NT2/D1 (cell line): Measurements from ENCODE around the gene ADGRG1.

Experiments used
- DNase-seq: peaks from one replicate; pipeline ENCODE4 v3.0.0-alpha.2; 2011; ENCODE audit warnings: low read depth, low spot score
- H3K27me3 ChIP-seq: 2 replicates; pipeline ENCODE4 v1.6.0; 2011; ENCODE audit warnings: mild to moderate bottlenecking; ENCODE audit not compliant: insufficient read length, insufficient read depth
- H3K36me3 ChIP-seq: 2 replicates; pipeline ENCODE4 v1.6.1; 2011; ENCODE audit warnings: mild to moderate bottlenecking, low read length, mixed read lengths; ENCODE audit not compliant: insufficient read depth, insufficient read length
- H3K4me1 ChIP-seq: 2 replicates; pipeline ENCODE4 v1.5.1; 2011; ENCODE audit not compliant: insufficient read depth, insufficient read length
- H3K4me3 ChIP-seq: 2 replicates; pipeline ENCODE4 v1.5.1; 2011; ENCODE audit warnings: low read depth; ENCODE audit not compliant: insufficient read length
- H3K9ac ChIP-seq: 2 replicates; pipeline ENCODE4 v1.6.0; 2011; ENCODE audit warnings: low read depth; ENCODE audit not compliant: insufficient read length
- H3K9me3 ChIP-seq: 2 replicates; pipeline ENCODE4 v1.5.1; 2011; ENCODE audit warnings: mild to moderate bottlenecking, low read length; ENCODE audit not compliant: insufficient read depth
- SUZ12 ChIP-seq: IDR thresholded peaks from 2 replicates; pipeline ENCODE4 v1.6.1; 2011; ENCODE audit not compliant: insufficient read length, insufficient read depth; ENCODE audit errors: extremely low read depth
- YY1 ChIP-seq: IDR thresholded peaks from 2 replicates; pipeline ENCODE4 v1.6.1; 2011; ENCODE audit not compliant: insufficient read length, insufficient read depth
- ZNF274 ChIP-seq: IDR thresholded peaks from 2 replicates; pipeline ENCODE4 v1.6.1; 2011; ENCODE audit warnings: mild to moderate bottlenecking, low read depth, low read length

ADGRG1 gene

GRCh38 chr16:57688987-57689761 lies 60.7 kb downstream of the ADGRG1 start:
- Histone ChIP-seq H3K4me1 (peaks cover 15% of the 10 kb centered on the region), H3K27me3 (no peaks in the 10 kb centered on the region), H3K4me3 (no peak overlapping the region), H3K36me3 (no peaks in the 10 kb centered on the region), H3K9me3 (no peaks in the 10 kb centered on the region), H3K9ac (no peak overlapping the region)
- TF ChIP-seq YY1 = no peak
- TF ChIP-seq SUZ12 = no peak
- no peak for TF ChIP-seq ZNF274
- DNase-seq = no peak

- no peak for DNase-seq
- Histone ChIP-seq H3K4me3 (no peak overlapping the region), H3K27me3 (no peaks in the 10 kb centered on the region), H3K36me3 (no peaks in the 10 kb centered on the region), H3K9ac (no peak overlapping the region), H3K9me3 (no peaks in the 10 kb centered on the region), H3K4me1 (peaks cover 15% of the 10 kb centered on the region)
- TF ChIP-seq ZNF274 (no peak), YY1 (no peak), SUZ12 (no peak)
These were observed 61.5 kb downstream of the ADGRG1 start for GRCh38 chr16:57689762-57690558.

GRCh38 chr16:57690782-57691471 lies 62.5 kb downstream of the ADGRG1 start:
- Histone ChIP-seq H3K4me1 (peaks cover 15% of the 10 kb centered on the region), H3K9ac (no peak overlapping the region), H3K36me3 (no peaks in the 10 kb centered on the region), H3K27me3 (no peaks in the 10 kb centered on the region), H3K4me3 (no peak overlapping the region), H3K9me3 (no peaks in the 10 kb centered on the region)
- TF ChIP-seq YY1 (no peak), SUZ12 (no peak), ZNF274 (no peak)
- no peak for DNase-seq

GRCh38 chr16:57692636-57693035 lies 64.2 kb downstream of the ADGRG1 start:
- Histone ChIP-seq H3K9ac (no peak overlapping the region), H3K4me1 (peaks cover 15% of the 10 kb centered on the region), H3K4me3 (no peak overlapping the region), H3K27me3 (no peaks in the 10 kb centered on the region), H3K36me3 (no peaks in the 10 kb centered on the region), H3K9me3 (no peaks in the 10 kb centered on the region; the same call in 1 of the 2 replicates)
- TF ChIP-seq ZNF274 = no peak
- no peak for TF ChIP-seq SUZ12
- TF ChIP-seq YY1 = no peak
- no peak for DNase-seq

GRCh38 chr16:57693550-57693949 lies 65.1 kb downstream of the ADGRG1 start:
- Histone ChIP-seq H3K9ac (no peak overlapping the region), H3K27me3 (no peaks in the 10 kb centered on the region), H3K4me3 (no peak overlapping the region), H3K9me3 (no peaks in the 10 kb centered on the region; the same call in 1 of the 2 replicates), H3K4me1 (peaks cover 13% of the 10 kb centered on the region), H3K36me3 (no peaks in the 10 kb centered on the region)
- no peak for TF ChIP-seq YY1
- TF ChIP-seq SUZ12 = no peak
- no peak for TF ChIP-seq ZNF274
- no peak for DNase-seq

- H3K4me3 ChIP-seq = no peak overlapping the region
- peaks cover 9% of the 10 kb centered on the region for H3K4me1 ChIP-seq
- DNase-seq = no peak
- H3K36me3 ChIP-seq = no peaks in the 10 kb centered on the region
- H3K9ac ChIP-seq = no peak overlapping the region
- no peak for TF ChIP-seq ZNF274
- no peak for TF ChIP-seq SUZ12
- no peak for TF ChIP-seq YY1
- H3K27me3 ChIP-seq = no peaks in the 10 kb centered on the region
- H3K9me3 ChIP-seq = no peaks in the 10 kb centered on the region; the same call in 1 of the 2 replicates
These were observed 65.8 kb downstream of the ADGRG1 start for GRCh38 chr16:57694231-57694724.
